C4-2B (cell line): ENCODE results near the gene CHSY3.

Experiments used
- ZFX ChIP-seq: fragments of 450-650 bp; IDR thresholded peaks from 2 replicates; pipeline ENCODE4 v1.6.1; 2017
- TF ChIP-seq, protein P1 (sequence below): fragments of 450-650 bp; conservative IDR thresholded peaks from 2 replicates; pipeline ENCODE4 v1.5.1; 2017; ENCODE audit warnings: mild to moderate bottlenecking

DNA sequence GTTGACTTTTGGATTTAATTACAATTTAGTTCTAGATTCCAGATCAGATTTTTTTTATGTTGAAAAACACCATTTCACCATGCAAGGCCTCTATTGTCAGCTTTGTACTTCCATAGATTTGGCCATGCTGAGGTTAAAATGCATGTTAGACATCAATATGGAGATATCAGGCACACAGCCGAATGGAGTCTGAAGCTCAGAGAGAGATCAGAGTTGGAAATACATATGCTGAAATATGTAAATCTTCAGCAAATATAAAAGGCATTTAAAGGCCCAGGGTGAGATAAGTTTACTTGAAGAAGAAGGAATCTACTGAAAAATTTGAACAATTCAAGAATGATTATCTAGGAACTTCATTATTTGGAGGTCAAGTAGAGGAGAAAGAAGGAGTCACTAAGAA is 139.6 kb downstream of the CHSY3 start:
- TF ChIP-seq, protein P1, sequence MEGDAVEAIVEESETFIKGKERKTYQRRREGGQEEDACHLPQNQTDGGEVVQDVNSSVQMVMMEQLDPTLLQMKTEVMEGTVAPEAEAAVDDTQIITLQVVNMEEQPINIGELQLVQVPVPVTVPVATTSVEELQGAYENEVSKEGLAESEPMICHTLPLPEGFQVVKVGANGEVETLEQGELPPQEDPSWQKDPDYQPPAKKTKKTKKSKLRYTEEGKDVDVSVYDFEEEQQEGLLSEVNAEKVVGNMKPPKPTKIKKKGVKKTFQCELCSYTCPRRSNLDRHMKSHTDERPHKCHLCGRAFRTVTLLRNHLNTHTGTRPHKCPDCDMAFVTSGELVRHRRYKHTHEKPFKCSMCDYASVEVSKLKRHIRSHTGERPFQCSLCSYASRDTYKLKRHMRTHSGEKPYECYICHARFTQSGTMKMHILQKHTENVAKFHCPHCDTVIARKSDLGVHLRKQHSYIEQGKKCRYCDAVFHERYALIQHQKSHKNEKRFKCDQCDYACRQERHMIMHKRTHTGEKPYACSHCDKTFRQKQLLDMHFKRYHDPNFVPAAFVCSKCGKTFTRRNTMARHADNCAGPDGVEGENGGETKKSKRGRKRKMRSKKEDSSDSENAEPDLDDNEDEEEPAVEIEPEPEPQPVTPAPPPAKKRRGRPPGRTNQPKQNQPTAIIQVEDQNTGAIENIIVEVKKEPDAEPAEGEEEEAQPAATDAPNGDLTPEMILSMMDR: no peak
- TF ChIP-seq ZFX: no peak
